Measurements from ENCODE around the gene SLC37A2.
"Not testable (repeated sequence)": the region's sequence is repeated elsewhere in the genome, so short reads cannot be mapped to it uniquely, and the experiment has no call there.

SLC37A2 gene

DNA sequence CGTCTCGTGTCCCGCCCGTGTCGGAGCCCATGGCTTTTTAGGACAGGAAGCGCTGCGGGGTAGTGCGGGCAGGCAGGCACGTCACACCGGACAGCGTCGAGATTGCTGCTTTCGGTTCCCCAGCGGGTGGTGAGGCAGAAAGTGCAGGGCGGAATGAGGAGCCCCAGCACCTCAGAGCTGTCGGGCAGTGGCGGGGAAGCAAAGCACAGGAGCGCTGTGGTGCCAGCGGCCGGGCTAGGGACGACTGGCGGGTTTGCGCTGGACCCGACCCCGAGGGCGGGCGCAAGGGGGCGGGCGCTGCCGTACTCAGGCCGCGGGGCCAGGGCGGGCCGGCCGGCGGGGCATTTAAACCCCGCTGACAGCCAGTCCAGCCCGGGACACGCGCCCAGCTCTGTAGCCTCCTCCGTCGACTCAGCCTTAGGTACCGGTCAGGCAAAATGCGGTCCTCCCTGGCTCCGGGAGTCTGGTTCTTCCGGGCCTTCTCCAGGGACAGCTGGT lies at the start of gene SLC37A2:
SLC37A2 (plus strand) TSS at position 375 of the 498 bp plus-strand sequence; CDS start at position 438, 63 bp downstream.
- no peak for TF ChIP-seq JUND (IDR thresholded peaks at IDR 0.05; ENCODE audit: low read depth)
- peak; percentile 70 to 94 for DNase-seq (ENCODE audit: low read depth in 1 of 2, low spot score in 1 of 2)
- in situ Hi-C loops (cut with HindIII; ENCODE audit: low pct_unique_long_range_greater_than_20kb, low sequenced_read_pairs): no loop called here

DNA sequence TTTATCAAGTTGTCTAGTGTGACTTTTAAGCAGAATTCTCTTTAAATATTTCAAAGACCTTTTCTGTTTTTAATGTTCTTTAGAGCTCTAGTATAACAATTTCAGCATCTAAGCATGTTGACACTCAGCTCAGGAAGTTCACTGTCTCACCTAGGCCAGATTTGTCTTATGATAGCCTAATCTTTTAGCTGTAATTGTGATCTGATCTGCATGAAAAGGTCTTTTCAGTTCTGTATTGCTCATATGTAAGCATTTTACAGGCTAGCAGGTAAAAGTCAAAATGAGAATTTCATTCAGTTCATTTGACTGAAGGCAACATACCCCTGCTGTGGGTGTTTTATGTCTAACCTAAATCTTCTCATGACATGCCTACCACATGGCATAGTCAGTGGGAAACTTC lies 46.7 kb upstream of the SLC37A2 start:
- in situ Hi-C loops (cut with HindIII; ENCODE audit: low pct_unique_long_range_greater_than_20kb, low sequenced_read_pairs): no loop called here
- no peak for DNase-seq (ENCODE audit: low read depth in 1 of 2, low spot score in 1 of 2)
- TF ChIP-seq JUND (IDR thresholded peaks at IDR 0.05; ENCODE audit: low read depth): no peak

DNA sequence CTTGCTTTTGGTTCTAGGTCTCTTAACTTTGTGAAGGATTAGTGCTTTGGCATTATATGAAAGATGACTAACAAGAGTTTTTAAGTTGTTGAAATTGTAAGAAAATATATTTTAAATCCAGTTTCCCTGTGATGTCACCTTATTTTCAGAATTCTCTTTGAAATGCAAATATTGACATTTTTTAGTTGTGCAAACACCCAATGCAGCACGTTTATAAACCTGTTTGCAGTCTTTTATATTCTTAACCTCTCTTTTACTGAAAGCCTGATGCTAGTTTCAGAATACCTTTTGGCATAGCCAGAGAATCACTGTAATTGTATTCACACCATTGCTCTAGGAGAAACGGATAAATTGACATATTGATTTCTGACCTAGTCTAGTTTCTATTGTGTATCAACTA lies 42.8 kb upstream of the SLC37A2 start:
- DNase-seq (ENCODE audit: low read depth in 1 of 2, low spot score in 1 of 2): peak; percentile 40 to 59
- in situ Hi-C loops (cut with HindIII; ENCODE audit: low pct_unique_long_range_greater_than_20kb, low sequenced_read_pairs): no loop called here
- no peak; the same call in 1 of the 2 replicates for TF ChIP-seq JUND (IDR thresholded peaks at IDR 0.05; ENCODE audit: low read depth)

DNA sequence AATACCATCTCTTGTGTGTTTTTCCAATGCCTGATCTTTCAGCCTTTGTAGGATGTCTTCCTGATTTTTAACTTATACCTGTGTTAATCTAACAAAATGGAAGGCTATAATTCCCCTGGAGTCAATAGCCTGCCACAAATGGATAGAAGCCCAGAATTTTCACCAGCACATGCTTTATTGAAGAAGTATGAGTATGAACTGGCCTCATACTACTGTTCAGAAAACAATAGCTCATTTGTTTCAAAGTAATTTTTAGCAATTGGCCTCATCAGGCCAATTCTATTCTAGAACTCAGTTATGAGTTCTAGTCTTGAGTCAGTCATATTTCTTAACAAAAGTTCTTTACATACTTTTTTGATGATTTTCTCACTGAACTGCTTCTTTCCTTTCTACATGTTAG lies 40.6 kb upstream of the SLC37A2 start:
- in situ Hi-C loops (cut with HindIII; ENCODE audit: low pct_unique_long_range_greater_than_20kb, low sequenced_read_pairs): no loop called here
- DNase-seq (ENCODE audit: low read depth in 1 of 2, low spot score in 1 of 2): no peak
- TF ChIP-seq JUND (IDR thresholded peaks at IDR 0.05; ENCODE audit: low read depth): no peak

DNA sequence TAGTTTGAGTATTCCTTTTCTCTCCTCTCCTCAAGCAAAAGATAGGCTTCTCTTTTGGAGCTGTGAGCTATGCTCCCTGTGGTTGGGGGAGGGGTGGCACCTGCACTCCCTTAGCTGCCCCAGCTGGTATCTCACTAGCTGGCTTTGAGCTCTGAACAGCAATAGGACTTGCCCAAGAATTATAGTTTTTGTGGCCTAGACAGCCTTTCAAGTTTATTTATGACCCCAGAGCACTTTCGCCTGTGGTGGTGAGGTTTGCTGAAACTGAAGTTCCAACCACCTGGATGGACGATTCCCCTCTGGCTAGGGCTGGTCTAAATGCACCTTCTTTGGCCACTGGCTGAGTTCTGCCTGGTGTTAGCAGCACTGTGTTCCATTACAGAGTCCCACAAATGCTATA lies 37.1 kb upstream of the SLC37A2 start:
- in situ Hi-C loops (cut with HindIII; ENCODE audit: low pct_unique_long_range_greater_than_20kb, low sequenced_read_pairs): no loop called here
- no peak for TF ChIP-seq JUND (IDR thresholded peaks at IDR 0.05; ENCODE audit: low read depth)
- DNase-seq (ENCODE audit: low read depth in 1 of 2, low spot score in 1 of 2): no peak

DNA sequence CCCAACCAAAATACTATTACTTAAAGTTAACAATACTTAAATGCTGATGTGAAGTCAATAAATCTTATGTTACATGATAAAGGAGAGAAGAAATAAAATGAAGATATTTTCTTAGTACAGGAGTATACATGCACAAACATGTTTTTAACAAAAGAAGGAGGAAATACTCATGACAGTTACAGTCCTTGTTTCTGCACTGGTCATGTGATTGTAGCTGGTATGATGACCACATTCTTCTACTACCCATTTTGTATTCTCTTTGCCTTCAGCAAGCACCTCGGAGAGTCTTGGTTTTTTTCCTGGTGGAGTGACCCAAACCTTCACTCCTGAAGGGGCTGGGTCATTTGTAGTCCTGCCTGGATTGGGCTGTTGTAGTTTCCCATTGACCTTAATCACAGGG lies 33.7 kb upstream of the SLC37A2 start:
- DNase-seq (ENCODE audit: low read depth in 1 of 2, low spot score in 1 of 2); in situ Hi-C loops (cut with HindIII; ENCODE audit: low pct_unique_long_range_greater_than_20kb, low sequenced_read_pairs): not testable (repeated sequence)

DNA sequence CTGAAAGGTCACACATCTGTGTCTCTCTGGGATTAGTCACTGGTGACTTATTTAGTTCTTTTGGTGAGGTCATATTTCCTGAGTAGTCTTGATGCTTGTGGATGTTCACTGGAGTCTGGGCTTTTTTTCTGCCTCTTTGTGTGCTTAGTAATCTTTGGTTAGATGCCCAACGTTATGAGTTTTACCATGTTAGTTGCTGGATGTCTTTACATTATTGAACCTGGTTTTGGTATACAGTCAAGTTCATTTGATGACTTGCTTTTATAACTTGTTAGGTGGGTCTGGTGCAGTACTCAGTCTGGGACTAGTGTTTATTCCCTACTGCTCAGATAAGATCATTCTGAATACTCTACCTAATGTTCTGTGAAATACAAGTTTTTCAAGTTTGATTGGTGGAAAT lies 26.2 kb upstream of the SLC37A2 start:
- peak in 1 of 2 experiments; percentile 61 for DNase-seq (ENCODE audit: low read depth in 1 of 2, low spot score in 1 of 2)
- in situ Hi-C loops (cut with HindIII; ENCODE audit: low pct_unique_long_range_greater_than_20kb, low sequenced_read_pairs): no loop called here
- no peak for TF ChIP-seq JUND (IDR thresholded peaks at IDR 0.05; ENCODE audit: low read depth)

DNA sequence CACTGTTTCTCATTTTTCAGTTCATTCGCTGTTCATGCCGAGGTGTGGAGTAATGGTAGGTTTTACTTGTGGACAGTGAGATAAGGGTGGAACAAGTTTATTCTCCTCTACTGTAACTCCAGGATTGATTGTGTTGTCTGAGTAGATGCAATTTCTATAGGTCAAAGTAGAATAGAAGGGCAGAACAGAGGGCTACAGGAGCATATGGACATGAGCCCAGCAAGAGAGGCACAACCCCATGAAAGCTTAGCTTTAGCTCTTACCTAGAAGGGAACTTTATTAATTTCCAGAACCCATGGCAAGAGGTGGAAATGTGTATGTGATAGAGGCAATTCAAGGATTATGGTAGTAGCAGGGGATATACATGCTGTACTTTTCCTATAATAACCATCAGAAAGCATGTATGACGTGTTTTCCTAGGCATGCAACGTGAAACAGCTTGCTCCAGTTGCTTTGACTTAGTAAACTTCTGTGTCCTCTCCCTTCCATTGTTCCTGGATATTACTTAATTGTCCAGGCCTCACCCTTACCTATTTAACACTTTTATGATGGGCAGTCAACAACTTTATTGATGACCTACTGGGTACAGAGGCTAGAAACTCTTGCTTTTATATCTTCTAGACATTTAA lies 13.8 kb upstream of the SLC37A2 start:
- no peak for TF ChIP-seq JUND (IDR thresholded peaks at IDR 0.05; ENCODE audit: low read depth)
- no peak for DNase-seq (ENCODE audit: low read depth in 1 of 2, low spot score in 1 of 2)
- in situ Hi-C loops (cut with HindIII; ENCODE audit: low pct_unique_long_range_greater_than_20kb, low sequenced_read_pairs): no loop called here

DNA sequence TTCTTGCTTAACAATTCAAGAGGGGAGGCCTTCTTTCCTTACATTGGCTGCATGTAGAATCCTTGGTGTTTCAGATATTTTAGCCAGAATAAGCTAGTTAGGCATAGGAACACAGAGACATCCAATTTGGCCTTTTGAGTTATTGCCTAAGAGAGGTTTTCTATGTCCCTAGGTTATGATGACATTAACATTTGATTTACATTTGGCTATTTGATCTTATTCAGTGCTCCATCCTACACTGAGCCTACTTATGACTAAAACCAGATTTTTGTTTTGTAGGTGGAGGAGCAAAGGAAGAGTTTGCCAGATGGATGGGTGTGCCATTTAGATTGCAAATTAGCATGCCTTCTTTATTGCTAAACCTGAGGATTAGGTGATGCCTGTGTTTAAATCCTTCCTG lies 11.1 kb upstream of the SLC37A2 start:
- in situ Hi-C loops (cut with HindIII; ENCODE audit: low pct_unique_long_range_greater_than_20kb, low sequenced_read_pairs): no loop called here
- no peak for TF ChIP-seq JUND (IDR thresholded peaks at IDR 0.05; ENCODE audit: low read depth)
- no peak for DNase-seq (ENCODE audit: low read depth in 1 of 2, low spot score in 1 of 2)

DNA sequence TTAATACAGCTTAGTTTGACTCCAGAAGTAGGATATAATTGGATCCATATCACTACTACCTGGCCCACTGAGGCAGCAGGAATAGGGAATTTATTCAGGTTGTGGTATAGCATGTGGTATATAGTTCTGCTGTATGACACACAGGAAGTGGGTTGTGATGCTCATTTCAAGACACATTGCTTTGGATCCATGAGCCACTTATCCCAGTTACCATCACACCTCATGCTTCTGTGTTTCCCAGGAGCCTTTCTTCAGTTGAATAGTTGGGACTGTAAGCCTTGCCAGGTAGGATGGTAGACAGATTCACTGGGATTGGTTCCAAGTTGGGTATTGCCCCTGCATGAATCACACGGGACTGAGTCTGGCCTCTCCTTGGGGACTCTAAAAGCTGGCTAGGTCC lies 9.9 kb upstream of the SLC37A2 start:
- DNase-seq (ENCODE audit: low read depth in 1 of 2, low spot score in 1 of 2): no peak
- TF ChIP-seq JUND (IDR thresholded peaks at IDR 0.05; ENCODE audit: low read depth): no peak
- in situ Hi-C loops (cut with HindIII; ENCODE audit: low pct_unique_long_range_greater_than_20kb, low sequenced_read_pairs): no loop called here

DNA sequence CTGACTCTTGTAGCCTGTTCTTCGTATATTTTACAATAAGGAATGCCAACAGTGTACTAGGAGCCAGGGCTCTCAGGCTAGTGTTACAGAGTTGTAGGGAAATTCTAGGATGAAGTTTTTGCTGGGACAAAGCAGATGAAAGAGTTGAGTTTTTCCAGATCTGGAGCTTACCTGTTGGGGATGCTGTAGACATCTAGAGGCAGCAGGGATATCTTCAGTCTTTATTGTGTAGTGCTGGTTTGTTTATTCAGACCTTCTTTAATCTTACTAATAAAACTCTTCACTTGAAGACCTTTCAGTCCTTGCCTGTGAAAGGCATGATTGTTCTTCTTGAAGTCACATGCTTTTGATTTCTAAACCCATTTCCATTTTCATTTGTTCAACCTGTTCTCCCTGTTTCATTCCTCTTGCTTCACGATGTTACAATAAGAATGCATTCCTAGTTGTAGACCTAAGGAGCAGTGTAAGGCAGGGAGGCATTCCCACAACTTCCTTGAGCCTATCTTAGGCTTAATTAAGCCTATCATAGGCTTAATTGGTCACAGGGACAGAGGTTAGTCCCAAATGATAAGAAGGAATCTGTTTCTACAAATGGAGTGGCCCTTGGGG lies 7.9 kb upstream of the SLC37A2 start:
- no peak for TF ChIP-seq JUND (IDR thresholded peaks at IDR 0.05; ENCODE audit: low read depth)
- in situ Hi-C loops (cut with HindIII; ENCODE audit: low pct_unique_long_range_greater_than_20kb, low sequenced_read_pairs): no loop called here
- peak; percentile 54 to 80 for DNase-seq (ENCODE audit: low read depth in 1 of 2, low spot score in 1 of 2)

DNA sequence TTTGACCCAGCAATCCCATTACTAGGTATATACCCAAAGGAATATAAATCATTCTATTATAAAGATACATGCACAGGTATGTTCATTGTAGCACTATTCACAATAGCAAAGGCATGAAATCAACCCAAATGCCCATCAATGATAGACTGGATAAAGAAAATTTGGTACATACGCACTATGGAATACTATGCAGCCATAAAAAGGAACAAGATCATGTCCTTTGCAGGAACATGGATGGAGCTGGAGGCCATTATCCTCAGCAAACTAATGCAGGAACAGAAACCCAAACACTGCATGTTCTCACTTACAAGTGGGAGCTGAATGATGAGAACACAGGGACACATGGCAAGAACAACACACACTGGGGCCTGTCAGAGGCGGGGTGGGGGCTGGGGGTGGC lies 7.0 kb upstream of the SLC37A2 start:
- in situ Hi-C loops (cut with HindIII; ENCODE audit: low pct_unique_long_range_greater_than_20kb, low sequenced_read_pairs); DNase-seq (ENCODE audit: low read depth in 1 of 2, low spot score in 1 of 2): not testable (repeated sequence)

DNA sequence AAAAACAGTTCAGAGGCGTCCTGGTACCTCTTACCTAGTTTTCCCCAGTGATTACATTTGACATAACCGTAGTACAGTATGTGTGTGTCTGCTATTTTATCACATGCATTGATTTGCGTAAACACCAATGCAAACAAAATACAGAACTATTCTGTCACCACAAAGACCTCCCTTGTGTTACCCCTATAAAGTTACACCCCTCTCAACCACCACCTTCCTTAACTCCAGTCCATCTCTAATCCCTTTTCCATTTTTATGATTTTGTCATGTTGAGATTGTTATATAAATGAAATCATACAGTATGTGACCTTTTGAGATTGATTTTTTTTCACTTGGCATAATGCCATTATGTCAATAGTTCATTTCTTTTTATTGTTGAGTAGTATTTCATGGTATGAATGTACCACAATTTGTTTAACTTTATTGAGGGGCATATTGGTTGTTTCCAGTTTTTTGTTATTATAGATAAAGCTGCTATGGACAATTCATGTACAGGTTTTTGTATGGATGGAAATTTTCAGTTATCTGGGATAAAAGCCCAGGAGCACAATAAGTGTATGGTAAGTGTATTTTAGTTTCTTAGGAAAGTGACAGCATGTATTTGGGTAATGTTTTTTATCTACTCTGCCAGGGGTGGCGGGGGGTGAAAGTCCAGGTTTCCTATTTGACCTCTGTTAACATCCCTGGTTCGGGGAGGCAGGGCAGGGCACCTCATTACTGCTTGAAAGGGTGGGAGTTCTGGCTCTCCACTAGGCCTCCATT lies 6.0 kb upstream of the SLC37A2 start:
- no peak for TF ChIP-seq JUND (IDR thresholded peaks at IDR 0.05; ENCODE audit: low read depth)
- in situ Hi-C loops (cut with HindIII; ENCODE audit: low pct_unique_long_range_greater_than_20kb, low sequenced_read_pairs): no loop called here
- DNase-seq (ENCODE audit: low read depth in 1 of 2, low spot score in 1 of 2): no peak
